Measurements from ENCODE around the gene MOV10. TPM values are rescaled to one million over a fixed set of nuclear protein-coding genes. Genes with fewer than 3 reads are reported as not detected.

The MOV10 gene
- total and polyA plus RNA-seq, 2 of the 13 experiments (the other 11 are each of a cell fraction or from before 2014, with no cell fraction given) = 56.4 to 58.2 TPM

GRCh38 chr1:112698366-112699310 is 24.2 kb downstream of the MOV10 start (continued):
- TF ChIP-seq, protein P1, sequence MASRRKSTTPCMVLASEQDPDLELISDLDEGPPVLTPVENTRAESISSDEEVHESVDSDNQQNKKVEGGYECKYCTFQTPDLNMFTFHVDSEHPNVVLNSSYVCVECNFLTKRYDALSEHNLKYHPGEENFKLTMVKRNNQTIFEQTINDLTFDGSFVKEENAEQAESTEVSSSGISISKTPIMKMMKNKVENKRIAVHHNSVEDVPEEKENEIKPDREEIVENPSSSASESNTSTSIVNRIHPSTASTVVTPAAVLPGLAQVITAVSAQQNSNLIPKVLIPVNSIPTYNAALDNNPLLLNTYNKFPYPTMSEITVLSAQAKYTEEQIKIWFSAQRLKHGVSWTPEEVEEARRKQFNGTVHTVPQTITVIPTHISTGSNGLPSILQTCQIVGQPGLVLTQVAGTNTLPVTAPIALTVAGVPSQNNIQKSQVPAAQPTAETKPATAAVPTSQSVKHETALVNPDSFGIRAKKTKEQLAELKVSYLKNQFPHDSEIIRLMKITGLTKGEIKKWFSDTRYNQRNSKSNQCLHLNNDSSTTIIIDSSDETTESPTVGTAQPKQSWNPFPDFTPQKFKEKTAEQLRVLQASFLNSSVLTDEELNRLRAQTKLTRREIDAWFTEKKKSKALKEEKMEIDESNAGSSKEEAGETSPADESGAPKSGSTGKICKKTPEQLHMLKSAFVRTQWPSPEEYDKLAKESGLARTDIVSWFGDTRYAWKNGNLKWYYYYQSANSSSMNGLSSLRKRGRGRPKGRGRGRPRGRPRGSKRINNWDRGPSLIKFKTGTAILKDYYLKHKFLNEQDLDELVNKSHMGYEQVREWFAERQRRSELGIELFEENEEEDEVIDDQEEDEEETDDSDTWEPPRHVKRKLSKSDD (CRISPR knock-in tag; IDR thresholded peaks at IDR 0.05; ENCODE audit: low read depth) = no peak
- TF ChIP-seq SMC3 (IDR thresholded peaks at IDR 0.05; ENCODE audit: low read length) (peak; percentile 2; the same call in 1 of the 2 replicates), LCORL (IDR thresholded peaks at IDR 0.05) (no peak), LCORL (CRISPR knock-in tag; IDR thresholded peaks at IDR 0.05) (no peak), ZSCAN9 (CRISPR knock-in tag; IDR thresholded peaks at IDR 0.05; ENCODE audit: borderline replicate concordance) (0 out of 2 replicates have a peak, but pooled peaks have one; percentile 29), ZNF350 (CRISPR knock-in tag; IDR thresholded peaks at IDR 0.05; ENCODE audit: borderline replicate concordance, low read depth) (peak; percentile 65; the same call in 1 of the 2 replicates), TOPORS (CRISPR knock-in tag; IDR thresholded peaks at IDR 0.05) (no peak), AGO1 (IDR thresholded peaks at IDR 0.05; ENCODE audit: low read depth, low read length, poor library complexity, severe bottlenecking) (no peak), NCOA2 (CRISPR knock-in tag; IDR thresholded peaks at IDR 0.05) (peak; percentile 71), ZFP91 (CRISPR knock-in tag; IDR thresholded peaks at IDR 0.05; ENCODE audit: borderline replicate concordance) (peak; percentile 37; the same call in 1 of the 2 replicates), ZNF136 (CRISPR knock-in tag; IDR thresholded peaks at IDR 0.05; ENCODE audit: low read depth) (0 out of 2 replicates have a peak, but pooled peaks have one; percentile 52), KLF16 (CRISPR knock-in tag; IDR thresholded peaks at IDR 0.05) (peak in 1 of 2 experiments; percentile 17; a peak in 1 of 4 replicates)
